K562 treated with DMSO at 1 percent for 48 hours (cell line): ENCODE results near the gene BICD1. TPM values are rescaled to one million over a fixed set of nuclear protein-coding genes. Genes with fewer than 3 reads are reported as not detected.

Experiments used
- total RNA-seq: library from RNA; unstranded; fragments of 300-600 nt; gene quantifications from 2 replicates; pipeline ENCODE4 v1.2.3, GENCODE V29; 2022; ENCODE audit warnings: low replicate concordance; ENCODE audit errors: extremely low read depth

BICD1 gene
- not detected in 2 replicates for total RNA-seq

GRCh38 chr12:32106517-32107358, at the start of gene BICD1:
TSS of gene BICD1 (plus strand) at chr12:32106847. CDS start at chr12:32107332, 485 bp downstream.

GRCh38 chr12:32399370-32400113, 292.9 kb downstream of the BICD1 start, which contains the start of gene FGD4:
TSS of gene FGD4 (plus strand) at chr12:32399558.

Other genes with a start within 250 kb of the BICD1 start
- not detected in 2 replicates for gene RESF1, start 147.4 kb upstream of the BICD1 start, total RNA-seq